HG02840 (cell line): ENCODE measurements around the gene ENO1.
"Not testable (repeated sequence)": the region's sequence is repeated elsewhere in the genome, so short reads cannot be mapped to it uniquely, and the experiment has no call there.

Experiments used
- ATAC-seq: cut with Tn5 transposase; IDR thresholded peaks from one replicate; pipeline ENCODE4 v1.9.1; 2021; ENCODE audit warnings: mild to moderate bottlenecking, moderate library complexity, moderate number of reproducible peaks; ENCODE audit not compliant: unreplicated experiment, low FRiP score

ENO1 gene

DNA sequence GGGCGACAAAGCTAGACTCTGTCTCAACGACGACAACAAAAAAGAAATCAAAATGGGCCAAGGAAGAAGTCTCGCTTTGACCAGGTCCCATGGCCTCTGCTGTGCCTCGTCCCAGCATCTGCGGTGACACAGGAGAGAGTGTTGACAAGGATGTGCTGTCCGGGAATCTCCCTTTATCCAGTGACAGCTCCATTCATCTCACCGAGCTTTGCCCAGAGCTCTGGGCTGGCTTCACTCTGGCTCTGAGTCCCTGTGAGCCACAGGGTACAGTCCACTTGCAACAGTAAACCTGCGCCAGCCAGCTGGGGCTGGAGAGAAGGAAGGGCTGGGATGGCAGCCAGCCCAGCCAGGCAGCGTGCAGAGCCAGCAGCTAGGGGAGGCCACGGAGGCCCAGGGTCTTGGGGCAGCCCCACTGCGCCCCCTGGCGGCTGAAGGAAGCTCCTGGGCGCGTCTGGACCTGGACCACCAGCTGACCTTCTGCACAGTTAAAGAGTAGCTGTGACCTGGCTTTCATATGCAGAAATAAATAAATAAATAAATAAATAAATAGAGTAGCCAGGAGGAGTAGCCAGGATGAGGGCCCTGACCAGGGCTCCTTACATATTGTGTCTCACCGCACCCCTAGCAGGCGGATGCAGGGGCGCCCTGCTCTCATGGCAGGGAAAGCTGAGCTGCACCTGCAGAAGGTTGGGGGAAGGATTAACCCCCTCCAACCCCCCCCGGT, 29.7 kb downstream of the ENO1 start:
- ATAC-seq, result no peak

DNA sequence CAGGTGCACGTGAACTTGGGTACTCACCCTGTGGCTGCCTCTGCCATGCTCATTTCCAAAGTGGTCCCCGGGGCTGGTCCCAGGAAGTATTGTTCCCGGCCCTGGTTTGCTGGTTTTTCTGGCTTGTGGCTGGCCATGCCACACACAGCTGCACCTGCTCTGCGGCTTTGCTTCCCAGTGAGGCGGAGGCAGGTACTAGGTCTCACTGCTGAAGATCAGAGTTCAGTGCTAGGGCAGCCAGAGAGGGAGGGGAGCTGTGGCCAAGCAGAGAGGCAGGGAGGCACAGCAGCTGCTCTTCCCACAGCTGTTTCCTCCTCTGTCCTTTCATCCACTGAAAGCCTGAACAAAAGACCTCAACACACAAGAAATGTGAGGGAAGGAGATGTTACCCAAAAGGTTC, 30.5 kb downstream of the ENO1 start:
- ATAC-seq, result no peak

DNA sequence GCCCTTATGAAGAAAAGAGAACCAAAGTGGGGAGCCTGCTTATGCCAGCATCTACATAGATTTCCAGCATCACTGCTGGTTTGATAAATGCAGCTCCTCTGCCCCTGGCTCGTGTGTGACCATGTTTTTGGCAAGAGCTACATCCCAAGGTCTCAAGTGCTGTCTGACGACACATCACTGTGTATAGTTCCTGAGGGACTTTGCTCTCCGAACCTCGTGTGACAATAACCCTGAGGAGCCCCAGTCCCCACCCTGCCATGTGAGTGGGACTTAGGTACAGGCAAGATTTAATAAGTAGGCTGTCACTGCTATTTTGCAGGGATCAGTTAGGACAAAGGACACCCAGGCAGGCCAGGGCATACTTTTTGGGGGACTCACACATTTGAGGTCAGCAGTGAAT, 32.2 kb downstream of the ENO1 start:
- no peak for ATAC-seq

DNA sequence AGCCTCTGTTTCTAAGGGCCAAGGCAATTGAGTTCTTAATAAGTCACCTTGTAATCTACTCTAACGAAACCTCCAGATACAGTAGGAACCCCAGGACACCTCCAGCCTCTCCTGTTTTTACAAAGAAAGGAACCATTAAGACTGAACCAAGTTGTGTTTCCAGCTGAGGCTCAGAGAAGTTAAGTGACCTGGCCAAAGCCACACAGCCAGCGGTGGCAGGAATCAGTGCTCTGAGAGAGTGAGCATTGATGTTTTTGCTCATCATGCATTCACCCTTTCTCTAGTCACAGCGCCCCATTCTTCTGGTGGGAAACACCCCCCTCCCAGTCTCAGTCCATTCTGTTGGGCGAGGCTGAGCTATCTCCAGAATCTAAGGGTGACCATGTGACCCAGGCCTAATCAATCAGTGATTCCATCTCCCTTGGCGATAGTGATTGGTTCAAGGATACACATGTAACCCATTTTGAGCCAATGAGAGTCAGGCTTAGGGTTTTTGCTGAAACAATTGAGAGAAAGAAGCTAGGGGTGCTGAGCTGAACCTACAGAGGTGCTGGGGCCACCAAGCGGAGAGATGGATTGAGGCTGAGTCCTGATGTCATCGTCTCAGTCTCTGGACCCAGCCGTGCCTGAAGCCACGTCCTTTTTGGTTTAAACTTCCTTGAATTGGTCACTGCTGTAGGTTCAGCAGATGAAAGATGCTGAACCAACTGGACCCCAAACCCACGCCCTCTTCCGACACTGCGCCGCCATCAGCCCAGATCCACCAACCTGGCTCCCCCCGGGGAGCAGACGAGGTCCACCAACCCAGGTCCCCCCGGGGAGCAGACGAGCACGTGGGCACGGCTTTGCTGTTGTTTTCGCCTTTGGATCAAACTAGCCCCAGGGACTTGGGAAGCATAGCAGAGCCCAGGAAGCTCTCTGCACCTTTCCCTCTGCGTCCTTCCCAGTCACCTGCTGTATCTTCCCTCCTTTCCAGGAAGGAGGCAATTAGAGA, 33.1 kb downstream of the ENO1 start:
- ATAC-seq, result no peak

DNA sequence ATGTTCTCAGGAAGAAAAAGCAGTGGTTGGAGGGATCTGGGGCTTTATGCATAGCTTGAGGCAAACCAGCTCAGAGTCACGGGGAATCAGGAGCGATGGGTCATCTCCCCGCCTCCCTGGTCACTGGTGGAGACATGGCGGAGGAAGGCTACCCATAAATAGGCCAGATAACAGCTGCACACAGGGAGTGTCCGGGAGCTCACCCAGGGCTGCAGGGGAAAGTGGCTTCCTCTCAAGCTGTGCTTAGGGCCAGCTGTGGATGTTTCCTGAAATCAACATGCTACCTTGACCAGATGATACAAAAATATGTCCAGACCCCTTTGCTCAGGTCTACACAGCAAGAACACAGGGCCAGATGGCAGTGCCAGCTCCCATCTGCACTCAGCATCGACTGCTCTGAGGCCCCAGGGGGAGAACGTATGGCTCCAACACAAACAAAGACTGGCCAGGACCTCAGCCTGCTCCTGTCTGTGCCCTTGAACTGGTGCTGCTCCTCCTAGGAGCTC, 33.9 kb downstream of the ENO1 start:
- no peak for ATAC-seq

DNA sequence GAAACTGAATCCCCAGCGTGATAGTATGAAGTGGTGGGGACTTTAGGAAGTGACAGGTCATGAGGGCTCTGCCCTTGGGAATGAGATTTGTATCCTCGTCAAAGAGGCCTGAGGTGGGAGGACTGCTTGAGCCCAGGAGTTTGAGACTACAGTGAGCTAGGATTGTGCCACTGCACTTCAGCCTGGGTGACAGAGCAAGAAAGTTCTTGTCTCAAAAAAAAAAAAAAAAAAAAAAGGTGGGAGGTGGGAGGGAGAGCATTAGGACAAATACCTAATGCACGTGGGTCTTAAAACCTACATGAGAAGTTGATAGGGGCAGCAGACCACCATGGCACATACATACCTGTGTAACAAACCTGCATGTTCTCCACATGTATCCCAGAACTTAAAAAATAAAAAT, 37.1 kb downstream of the ENO1 start:
- ATAC-seq, result no peak

DNA sequence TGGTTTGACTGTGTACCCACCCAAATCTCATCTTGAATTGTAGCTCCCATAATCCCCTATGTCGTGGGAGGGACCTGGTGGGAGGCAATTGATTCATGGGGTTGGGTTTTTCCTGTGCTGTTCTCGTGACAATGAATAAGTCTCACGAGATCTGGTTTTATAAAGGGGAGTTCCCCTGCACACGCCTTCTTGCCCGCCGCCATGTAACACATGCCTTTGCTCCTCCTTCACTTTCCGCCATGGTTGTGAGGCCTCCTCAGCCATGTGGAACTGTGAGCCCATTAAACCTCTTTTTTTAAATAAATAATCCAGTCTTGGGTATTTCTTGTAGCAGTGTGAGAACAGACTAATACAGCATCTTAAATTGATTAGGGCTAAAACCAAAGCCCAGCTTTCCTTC, 38.5 kb downstream of the ENO1 start:
- no peak for ATAC-seq

DNA sequence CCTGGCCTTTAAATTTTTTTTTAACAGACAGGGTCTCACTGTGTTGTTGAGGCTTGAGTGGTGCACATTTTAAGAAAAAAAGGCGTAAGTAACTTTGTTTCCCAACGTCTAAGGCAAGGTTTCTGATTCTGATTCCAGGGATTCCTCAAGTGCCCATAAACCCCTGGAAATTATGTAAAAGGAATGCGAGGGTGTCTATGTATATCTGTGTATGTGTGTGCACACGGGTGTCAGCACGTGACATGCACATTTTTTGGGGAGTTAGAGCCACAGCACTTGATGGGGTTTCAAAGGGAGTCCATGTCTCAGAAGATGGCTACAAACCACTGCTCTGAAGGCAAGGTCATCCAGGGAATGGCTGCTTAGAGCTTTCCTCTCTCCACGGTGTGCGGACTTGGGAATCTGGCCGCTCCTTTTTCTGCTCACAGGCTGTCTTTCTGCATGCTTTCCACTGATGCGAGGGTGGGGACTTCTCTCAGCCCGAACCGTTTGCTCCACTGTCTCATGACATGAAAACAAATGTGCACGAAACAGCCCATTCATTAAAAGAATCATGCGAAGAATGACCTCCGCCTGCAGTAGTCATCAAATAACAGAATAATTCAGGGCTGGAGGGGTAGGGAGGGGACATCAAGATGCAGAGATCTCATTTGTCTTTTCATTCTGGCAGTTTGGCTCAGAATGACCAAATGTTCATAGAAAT, 42.4 kb downstream of the ENO1 start:
- ATAC-seq, result no peak

DNA sequence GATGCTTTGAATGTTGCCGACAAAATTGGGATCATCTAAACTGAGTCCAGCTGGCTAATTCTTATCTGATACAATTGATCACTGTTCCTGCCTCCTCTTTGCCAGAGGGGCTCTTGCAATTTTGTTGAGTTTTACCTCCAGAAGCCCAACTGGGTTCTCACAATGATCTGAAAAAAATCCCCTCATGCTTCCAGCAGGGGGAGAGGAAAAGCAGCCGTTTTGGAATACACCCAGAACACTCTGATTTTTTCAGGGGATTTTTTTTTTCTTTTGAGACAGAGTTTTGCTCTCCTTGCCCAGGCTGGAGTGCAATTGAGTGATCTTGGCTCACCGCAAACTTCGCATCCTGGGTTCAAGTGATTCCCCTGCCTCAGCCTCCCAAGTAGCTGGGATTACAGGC, 47.1 kb downstream of the ENO1 start:
- no peak for ATAC-seq

DNA sequence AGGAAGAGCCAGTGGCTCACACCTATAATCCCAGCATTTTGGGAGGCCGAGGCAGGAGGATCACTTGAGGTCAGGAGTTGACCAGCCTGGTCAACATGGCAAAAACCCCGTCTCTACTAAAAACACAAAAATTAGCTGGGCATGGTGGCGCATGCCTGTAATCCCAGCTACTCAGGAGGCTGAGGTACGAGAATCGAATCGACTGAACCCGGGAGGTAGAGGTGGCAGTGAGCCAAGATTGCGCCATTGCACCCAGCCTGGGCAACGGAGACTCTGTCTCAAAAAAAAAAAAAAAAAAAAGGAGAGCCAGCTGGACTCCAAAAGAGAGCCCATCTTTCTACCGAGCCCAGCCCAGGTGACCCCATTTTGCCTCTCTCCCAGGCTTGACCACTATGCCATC, 47.8 kb downstream of the ENO1 start:
- ATAC-seq, result not testable (repeated sequence)

DNA sequence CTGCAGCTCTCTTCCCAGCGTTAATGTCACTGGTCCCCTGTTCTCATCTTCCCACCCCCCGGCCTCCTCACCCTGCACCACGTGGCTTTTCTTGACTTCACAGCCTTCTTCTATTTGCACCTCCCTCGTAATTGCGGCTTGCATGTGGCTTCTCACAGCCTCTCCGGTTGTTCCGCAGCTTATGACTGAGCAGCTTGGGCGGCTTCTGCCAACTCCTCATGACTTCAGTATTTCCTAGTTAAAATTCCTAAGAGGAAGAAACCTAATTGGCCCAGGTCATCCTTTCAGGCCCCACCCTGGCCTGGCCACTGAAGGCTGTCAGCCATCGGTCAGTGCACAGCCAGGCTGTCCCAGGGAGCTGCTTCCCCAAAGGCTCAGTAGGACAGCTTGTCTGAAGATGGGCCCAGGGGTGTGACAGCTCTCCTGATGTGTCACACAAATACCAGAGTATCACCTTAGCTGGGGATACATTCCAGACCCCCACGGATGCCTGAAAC, 52.5 kb downstream of the ENO1 start:
- ATAC-seq, result no peak

DNA sequence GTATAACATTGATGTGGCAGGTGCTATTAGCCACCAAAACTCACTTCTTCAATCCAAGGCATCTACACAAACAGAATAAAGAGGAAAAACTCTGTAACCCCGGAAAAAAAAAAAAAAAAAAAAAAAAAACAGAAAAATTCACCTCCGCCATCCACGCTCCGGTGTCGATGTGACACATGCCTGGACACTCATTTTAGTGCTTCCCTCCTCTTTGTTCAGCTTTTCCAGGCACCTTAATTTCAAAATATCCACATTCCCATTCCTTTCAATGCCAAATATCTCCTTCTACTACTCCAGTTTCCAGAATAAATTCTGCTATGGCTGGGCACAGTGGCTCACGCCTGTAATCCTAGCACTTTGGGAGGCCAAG, 55.2 kb downstream of the ENO1 start:
- ATAC-seq, result no peak

DNA sequence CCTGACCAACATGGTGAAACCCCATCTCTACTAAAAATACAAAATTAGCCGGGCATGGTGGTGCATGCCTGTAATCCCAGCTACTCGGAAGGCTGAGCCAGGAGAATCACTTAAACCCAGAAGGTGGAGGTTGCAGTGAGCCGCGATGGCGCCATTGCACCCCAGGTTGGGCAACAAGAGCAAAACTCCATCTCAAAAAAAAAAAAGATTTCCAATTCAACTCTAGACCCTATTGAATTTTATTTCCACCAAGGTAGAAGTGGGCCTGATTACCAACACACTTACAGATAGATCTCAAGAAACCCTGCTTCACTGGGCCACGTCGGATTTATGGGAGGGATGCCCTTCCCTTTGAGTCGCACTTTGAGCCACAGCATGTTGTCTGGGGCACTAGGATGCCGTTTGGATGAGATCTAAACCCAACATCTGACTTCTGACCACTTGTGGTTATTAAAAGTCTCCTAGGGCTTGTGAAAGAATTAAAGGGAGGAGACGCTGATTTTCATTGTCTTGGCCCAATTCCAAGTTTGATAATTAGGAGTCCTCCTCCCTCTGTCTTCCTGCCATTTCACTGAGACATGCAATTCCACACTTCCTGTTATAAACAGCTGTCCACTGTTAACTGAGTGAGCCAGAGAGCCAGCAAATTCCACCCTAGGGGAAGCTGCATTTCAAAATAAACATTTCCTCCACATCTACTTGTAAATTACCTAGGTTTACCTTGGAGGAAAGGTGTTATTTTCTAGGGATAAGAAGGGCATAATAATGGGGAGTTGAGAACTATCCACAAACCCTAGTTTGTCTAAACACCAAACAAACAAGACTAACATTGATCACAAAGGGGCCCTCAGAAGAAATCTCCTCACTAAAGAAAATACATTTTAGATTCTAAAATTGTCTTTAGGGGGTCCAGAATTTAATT, 55.9 kb downstream of the ENO1 start:
- ATAC-seq, result no peak

DNA sequence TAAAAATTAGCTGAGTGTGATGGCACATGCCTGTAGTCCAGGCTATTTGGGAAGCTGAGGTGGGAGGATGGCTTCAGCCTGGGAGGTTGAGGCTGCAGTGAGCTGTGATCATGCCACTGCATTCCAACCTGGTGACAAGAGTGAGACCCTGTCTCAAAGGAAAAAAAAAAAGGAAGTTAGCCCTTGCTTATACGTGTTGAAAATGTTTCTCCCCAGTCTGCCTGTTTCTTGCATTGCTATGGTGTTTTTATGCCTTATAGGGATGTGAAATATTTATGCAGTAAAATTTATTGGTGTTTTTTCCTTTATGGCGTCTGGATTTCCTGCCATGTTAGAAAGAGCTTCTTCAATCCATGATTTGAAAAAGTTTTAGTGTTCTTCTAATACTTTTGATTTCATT, 57.4 kb downstream of the ENO1 start:
- no peak for ATAC-seq

DNA sequence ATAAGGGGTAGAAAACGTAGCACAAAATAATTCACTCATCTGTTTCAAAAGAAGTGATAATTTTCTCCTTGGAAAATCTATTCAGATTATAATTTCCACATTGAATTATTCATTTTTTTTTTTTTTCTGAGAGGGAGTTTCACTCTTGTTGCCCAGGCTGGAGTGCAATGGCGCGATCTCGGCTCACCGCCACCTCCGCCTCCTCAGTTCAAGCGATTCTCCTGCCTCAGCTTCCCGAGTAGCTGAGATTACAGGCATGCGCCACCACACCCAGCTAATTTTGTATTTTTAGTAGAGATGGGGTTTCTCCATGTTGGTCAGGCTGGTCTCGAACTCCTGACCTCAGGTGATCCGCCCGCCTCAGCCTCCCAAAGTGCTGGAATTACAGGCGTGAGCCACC, 59.7 kb downstream of the ENO1 start:
- not testable (repeated sequence) for ATAC-seq

DNA sequence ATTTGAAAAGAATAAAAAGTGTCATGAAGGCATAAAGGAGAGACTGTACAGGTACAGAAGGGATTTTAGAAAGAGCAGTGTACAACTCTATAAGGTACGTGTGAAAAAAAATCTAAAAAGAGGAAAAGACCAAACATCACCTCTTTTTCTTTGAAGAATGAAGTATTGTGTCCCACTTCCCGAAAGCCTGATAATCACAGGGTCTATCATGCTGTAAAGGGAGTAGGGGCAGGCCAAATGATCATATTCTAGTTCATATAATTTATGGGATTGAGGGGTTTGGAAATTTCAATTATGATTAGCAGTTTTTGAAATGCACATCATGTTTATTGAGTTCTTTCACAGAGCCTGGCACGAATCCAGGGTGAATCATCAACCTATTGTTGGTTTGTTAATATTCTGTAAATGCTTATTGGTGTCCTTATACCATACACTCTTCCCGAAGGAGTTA, 60.1 kb downstream of the ENO1 start:
- ATAC-seq, result no peak

DNA sequence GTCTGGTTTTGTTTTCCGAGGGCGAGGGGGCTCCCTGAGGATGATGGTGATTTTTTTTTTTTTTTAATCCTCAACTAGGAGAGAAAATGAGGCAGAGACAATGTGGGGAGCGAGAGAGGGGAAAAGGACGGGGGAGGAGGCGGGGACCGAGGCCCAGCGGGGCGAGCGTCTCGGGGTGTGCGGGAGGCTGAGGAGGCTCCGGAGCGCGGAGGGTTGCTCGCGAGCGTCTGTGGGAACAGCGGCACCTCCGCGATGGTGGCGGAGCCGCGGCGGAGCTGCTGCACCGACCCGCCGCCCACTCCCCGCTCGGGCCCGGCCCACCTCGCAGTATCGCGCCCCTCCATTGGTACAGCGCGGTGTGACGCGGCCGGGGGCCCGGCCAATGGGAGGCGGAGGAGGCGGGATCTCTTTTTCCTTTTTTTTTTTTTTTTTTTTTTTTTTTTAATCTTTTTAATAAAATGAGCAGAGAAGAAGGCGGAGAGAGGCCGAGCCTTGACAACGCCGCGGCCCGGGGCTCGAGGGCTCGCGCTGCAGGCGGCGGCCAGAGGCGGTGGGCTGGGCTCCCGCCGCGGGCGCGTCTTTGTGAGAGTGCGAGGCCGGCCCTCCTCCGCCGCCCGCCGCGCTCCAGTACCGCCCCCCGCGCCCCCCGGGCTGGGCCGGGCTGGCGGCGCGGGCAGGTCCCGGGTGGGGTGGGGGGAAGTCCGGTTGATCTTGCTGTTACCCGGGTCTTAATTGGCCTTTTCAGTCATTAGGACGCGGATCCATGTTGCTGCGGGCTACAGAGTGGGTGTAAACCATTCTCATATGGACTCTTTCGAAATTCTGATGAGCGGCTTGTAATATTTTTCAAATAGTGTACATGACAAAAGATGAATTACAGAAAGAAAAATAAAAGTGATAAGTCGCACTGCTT, 60.8 kb downstream of the ENO1 start, which contains the start of gene RERE:
TSS of gene RERE (minus strand) at position 229 of the 913 bp plus-strand sequence.
- peak; percentile 92 for ATAC-seq

DNA sequence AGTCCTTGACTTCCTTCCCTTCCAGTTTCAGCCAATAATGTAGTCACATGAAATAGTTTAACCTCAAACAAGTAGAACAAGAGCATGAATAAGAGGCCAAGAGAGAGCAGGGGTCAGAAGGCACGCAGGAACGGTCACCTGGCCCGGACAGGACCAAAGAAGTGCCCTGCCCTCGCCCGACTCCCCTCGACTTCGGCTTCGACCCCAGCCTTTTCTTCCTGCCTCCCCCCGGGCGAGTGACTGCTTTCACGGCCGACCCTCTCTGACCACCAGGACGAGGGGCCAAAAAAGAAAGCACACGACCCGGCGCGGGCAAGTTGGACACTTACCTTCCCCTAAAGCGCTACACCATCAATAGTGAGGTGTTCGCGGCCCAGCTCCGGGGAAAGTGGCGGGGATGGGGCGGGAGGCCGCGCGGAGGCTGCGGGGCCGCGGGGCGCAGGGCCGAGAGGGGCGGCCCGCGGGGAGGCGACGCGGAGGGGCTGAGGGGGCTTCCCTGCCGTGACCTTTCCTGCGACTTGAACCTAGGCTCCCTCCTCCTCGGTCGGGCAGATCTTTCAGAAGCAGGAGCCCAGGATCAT, 61.6 kb downstream of the ENO1 start:
- no peak for ATAC-seq
